PC-3 (cell line): ENCODE data around the gene GPR52.
"Not testable (repeated sequence)": the region's sequence is repeated elsewhere in the genome, so short reads cannot be mapped to it uniquely, and the experiment has no call there.

Source experiments
- CTCF ChIP-seq: fragments of 300-600 bp; sonication (generic); conservative IDR thresholded peaks from 2 replicates; pipeline ENCODE4 v1.5.1; 2017; ENCODE audit warnings: antibody characterized with exemption, low read depth, mild to moderate bottlenecking, low read length
- EZH2 ChIP-seq: fragments of 300-600 bp; sonication (generic); IDR thresholded peaks from one replicate; pipeline ENCODE4 v1.6.1; 2017; ENCODE audit warnings: antibody characterized with exemption, mild to moderate bottlenecking, low read length; ENCODE audit not compliant: unreplicated experiment

- not testable (repeated sequence) for TF ChIP-seq CTCF, EZH2
These were observed 38.0 kb upstream of the GPR52 start for GRCh38 chr1:174409801-174410200.
